ENCODE results near the gene LY86.

LY86 gene

GRCh38 chr6:6588924-6589709 lies 597 bp downstream of the LY86 start:
- no peak for TF ChIP-seq ZNF384 (IDR thresholded peaks at IDR 0.05)
- no peak for TF ChIP-seq NFRKB (IDR thresholded peaks at IDR 0.05)
- TF ChIP-seq ARNT (IDR thresholded peaks at IDR 0.05) = no peak
- TF ChIP-seq TARDBP (IDR thresholded peaks at IDR 0.05) = no peak
- no peak for TF ChIP-seq L3MBTL2 (conservative IDR thresholded peaks at IDR 0.05)
- TF ChIP-seq SUZ12 (IDR thresholded peaks at IDR 0.05) = no peak
- TF ChIP-seq FOXM1 (IDR thresholded peaks at IDR 0.05; ENCODE audit: borderline replicate concordance) = no peak
- TF ChIP-seq PKNOX1 (IDR thresholded peaks at IDR 0.05) = no peak
- TF ChIP-seq HDGF (IDR thresholded peaks at IDR 0.05; ENCODE audit: borderline replicate concordance) = no peak
- TF ChIP-seq FOXA1 (IDR thresholded peaks at IDR 0.05) = no peak
- no peak for TF ChIP-seq BHLHE40 (IDR thresholded peaks at IDR 0.05; ENCODE audit: borderline replicate concordance)
- TF ChIP-seq CTBP1 (IDR thresholded peaks at IDR 0.05; ENCODE audit: borderline replicate concordance) = no peak
- no peak for TF ChIP-seq LEF1 (IDR thresholded peaks at IDR 0.05; ENCODE audit: borderline replicate concordance)
- no peak for TF ChIP-seq SP1 (IDR thresholded peaks at IDR 0.05)
- no peak for TF ChIP-seq FOXK2 (IDR thresholded peaks at IDR 0.05)
- CTCF ChIA-PET = no interaction called here
- DNase-seq (ENCODE audit: extremely low spot score) = no peak
- POLR2A ChIA-PET = no interaction called here

GRCh38 chr6:6590530-6590929 lies 2.0 kb downstream of the LY86 start:
- ChIA-PET POLR2A (no interaction called here), CTCF (no interaction called here)
- TF ChIP-seq BHLHE40 (IDR thresholded peaks at IDR 0.05; ENCODE audit: borderline replicate concordance) = no peak
- TF ChIP-seq TARDBP (IDR thresholded peaks at IDR 0.05) = no peak
- no peak for TF ChIP-seq L3MBTL2 (conservative IDR thresholded peaks at IDR 0.05)
- TF ChIP-seq PKNOX1 (IDR thresholded peaks at IDR 0.05) = no peak
- no peak for TF ChIP-seq SP1 (IDR thresholded peaks at IDR 0.05)
- DNase-seq (ENCODE audit: extremely low spot score) = no peak

- ChIA-PET POLR2A (no interaction called here), CTCF (no interaction called here)
- no peak for DNase-seq (ENCODE audit: extremely low spot score)
- TF ChIP-seq TARDBP (IDR thresholded peaks at IDR 0.05) = no peak
- no peak for TF ChIP-seq BHLHE40 (IDR thresholded peaks at IDR 0.05; ENCODE audit: borderline replicate concordance)
- no peak for TF ChIP-seq NFRKB (IDR thresholded peaks at IDR 0.05)
- no peak for TF ChIP-seq LEF1 (IDR thresholded peaks at IDR 0.05; ENCODE audit: borderline replicate concordance)
- TF ChIP-seq PKNOX1 (IDR thresholded peaks at IDR 0.05) = no peak
- TF ChIP-seq ARNT (IDR thresholded peaks at IDR 0.05) = no peak
- TF ChIP-seq L3MBTL2 (conservative IDR thresholded peaks at IDR 0.05) = no peak
- no peak for TF ChIP-seq FOXA1 (IDR thresholded peaks at IDR 0.05)
- TF ChIP-seq HDGF (IDR thresholded peaks at IDR 0.05; ENCODE audit: borderline replicate concordance) = no peak
- no peak for TF ChIP-seq FOXM1 (IDR thresholded peaks at IDR 0.05; ENCODE audit: borderline replicate concordance)
- no peak for TF ChIP-seq SP1 (IDR thresholded peaks at IDR 0.05)
- no peak for TF ChIP-seq FOXK2 (IDR thresholded peaks at IDR 0.05)
- TF ChIP-seq SUZ12 (IDR thresholded peaks at IDR 0.05) = no peak
- TF ChIP-seq ELF4 (IDR thresholded peaks at IDR 0.05) = no peak
Measured at GRCh38 chr6:6591778-6592465, 3.4 kb downstream of the LY86 start.

DNA sequence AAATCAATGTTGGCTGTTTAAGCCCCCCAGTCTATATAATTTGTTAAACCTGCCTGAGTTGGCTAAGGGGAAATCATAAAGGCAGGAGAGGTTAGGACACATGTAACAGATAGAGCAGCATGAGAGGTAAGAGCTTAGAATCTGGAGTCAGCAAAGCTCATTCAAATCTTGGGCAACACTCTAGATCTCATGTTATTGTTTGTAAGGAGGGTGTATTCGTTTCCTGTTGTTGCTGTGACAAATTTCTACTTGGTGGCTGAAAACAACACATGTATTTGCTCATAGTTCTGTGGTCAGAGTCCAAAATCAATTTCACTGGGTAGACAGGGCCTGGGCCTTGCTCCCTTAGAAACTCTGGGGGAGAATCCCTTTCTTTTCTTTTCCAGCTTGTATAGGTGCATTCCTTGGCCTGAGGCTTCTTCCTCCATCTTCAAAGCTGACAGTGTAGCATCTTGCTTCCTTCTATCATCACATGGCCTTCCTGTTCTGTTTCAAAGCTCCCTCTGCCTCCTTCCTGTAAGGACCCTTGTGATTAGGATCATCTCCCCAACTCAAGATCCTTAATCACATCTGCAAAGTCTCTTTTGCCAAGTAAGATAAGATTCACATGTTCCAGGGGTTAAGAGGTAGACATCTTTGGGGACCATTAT lies 4.4 kb downstream of the LY86 start:
- TF ChIP-seq ARNT (IDR thresholded peaks at IDR 0.05) = no peak
- no peak for TF ChIP-seq ZNF384 (IDR thresholded peaks at IDR 0.05)
- no peak for TF ChIP-seq ELF4 (IDR thresholded peaks at IDR 0.05)
- ChIA-PET POLR2A (no interaction called here), CTCF (interaction anchor here (0.6 kb wide), 1 partner anchor 1378 kb away, joined by 5 read pairs; no protein-coding TSS in a partner anchor)
- no peak for DNase-seq (ENCODE audit: extremely low spot score)

GRCh38 chr6:6593867-6594468 lies 5.4 kb downstream of the LY86 start:
- DNase-seq (ENCODE audit: extremely low spot score) = no peak
- TF ChIP-seq HDGF (IDR thresholded peaks at IDR 0.05; ENCODE audit: borderline replicate concordance) (no peak), SP1 (IDR thresholded peaks at IDR 0.05) (no peak), NFRKB (IDR thresholded peaks at IDR 0.05) (no peak), ARNT (IDR thresholded peaks at IDR 0.05) (no peak), PKNOX1 (IDR thresholded peaks at IDR 0.05) (no peak), L3MBTL2 (conservative IDR thresholded peaks at IDR 0.05) (no peak), FOXK2 (IDR thresholded peaks at IDR 0.05) (no peak), CTBP1 (IDR thresholded peaks at IDR 0.05; ENCODE audit: borderline replicate concordance) (no peak), FOXM1 (IDR thresholded peaks at IDR 0.05; ENCODE audit: borderline replicate concordance) (no peak), BHLHE40 (IDR thresholded peaks at IDR 0.05; ENCODE audit: borderline replicate concordance) (no peak), FOXA1 (IDR thresholded peaks at IDR 0.05) (no peak), ELF4 (IDR thresholded peaks at IDR 0.05) (no peak), ZNF384 (IDR thresholded peaks at IDR 0.05) (no peak), TARDBP (IDR thresholded peaks at IDR 0.05) (no peak), LEF1 (IDR thresholded peaks at IDR 0.05; ENCODE audit: borderline replicate concordance) (no peak), SUZ12 (IDR thresholded peaks at IDR 0.05) (no peak)
- POLR2A ChIA-PET = no interaction called here
- CTCF ChIA-PET = no interaction called here

Data from HEK293T (cell line).